GM21515 (cell line): Measurements from ENCODE around the gene ATG13.
"Not testable (repeated sequence)": the region's sequence is repeated elsewhere in the genome, so short reads cannot be mapped to it uniquely, and the experiment has no call there.

Source experiments
- ATAC-seq: cut with Tn5 transposase; IDR thresholded peaks from one replicate; pipeline ENCODE4 v1.9.1; 2021; ENCODE audit not compliant: unreplicated experiment

The ATG13 gene

DNA sequence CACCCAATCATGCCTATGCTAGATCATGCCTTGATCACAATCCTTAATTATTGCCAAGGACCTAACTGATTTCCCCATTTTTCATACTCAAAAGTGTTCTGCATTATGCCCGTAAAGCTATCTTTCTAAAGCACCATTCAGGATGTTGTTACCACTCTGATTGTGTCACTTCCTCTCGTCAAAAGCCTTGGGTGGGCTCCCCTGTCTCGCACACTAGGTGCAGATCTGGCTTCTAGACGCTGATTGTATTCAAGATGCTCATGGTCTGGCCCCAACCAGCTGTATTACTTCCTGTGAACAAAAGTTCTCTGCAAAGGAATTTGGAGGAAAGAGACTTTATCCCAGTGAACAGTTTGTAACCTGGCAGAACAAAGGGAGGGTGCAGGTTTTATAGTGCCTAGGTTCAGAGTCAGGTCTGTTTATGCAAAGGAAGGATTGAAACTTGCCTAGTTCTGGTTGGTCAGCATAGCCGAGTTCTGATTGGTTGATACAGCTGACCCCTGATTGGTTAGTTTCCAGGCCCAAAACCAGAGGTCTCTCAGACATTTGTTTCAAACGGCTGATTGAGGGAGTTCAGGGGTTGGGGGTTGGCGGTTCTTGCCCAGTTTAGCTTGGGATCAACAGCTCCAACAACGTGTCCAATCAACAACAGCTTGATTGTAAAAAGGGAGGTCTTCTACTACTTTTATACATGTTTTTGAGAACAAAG is 25.4 kb downstream of the ATG13 start:
- no peak for ATAC-seq

DNA sequence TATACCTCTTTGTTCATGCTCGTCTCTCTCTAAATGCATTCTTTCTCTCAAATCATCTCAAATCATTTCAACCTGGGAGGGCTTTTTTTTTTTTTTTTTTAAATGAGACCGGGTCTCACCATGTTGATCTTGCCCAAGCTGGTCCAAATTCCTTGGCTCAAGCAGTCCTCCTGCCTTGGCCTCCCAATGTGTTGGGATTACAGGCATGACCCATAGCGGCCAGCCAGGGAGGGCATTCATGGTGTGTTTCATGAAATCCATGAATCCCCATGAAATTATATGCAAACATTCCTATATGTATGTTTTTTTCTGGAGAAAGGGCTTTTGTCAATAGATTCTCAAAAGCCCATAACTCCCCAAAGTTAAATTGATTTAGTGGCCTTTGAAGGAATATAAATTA is 26.2 kb downstream of the ATG13 start:
- no peak for ATAC-seq

DNA sequence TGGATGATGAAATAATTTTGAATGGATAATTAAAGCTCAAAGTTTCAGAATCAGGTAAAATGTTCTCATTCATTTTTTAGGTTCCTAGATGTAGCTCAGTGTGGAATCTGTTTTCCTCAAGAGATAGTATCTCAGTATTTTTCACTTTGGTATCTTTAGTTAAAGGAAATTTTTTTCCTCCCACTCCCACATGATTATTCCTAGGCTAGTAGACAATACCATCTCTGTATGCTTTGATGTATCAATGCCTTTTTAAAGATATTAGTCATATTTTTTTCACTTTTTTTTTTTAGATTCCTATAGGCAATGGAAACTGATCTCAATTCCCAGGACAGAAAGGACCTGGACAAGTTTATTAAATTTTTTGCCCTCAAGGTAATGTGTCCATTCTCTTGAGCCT is 26.6 kb downstream of the ATG13 start:
- ATAC-seq = no peak

DNA sequence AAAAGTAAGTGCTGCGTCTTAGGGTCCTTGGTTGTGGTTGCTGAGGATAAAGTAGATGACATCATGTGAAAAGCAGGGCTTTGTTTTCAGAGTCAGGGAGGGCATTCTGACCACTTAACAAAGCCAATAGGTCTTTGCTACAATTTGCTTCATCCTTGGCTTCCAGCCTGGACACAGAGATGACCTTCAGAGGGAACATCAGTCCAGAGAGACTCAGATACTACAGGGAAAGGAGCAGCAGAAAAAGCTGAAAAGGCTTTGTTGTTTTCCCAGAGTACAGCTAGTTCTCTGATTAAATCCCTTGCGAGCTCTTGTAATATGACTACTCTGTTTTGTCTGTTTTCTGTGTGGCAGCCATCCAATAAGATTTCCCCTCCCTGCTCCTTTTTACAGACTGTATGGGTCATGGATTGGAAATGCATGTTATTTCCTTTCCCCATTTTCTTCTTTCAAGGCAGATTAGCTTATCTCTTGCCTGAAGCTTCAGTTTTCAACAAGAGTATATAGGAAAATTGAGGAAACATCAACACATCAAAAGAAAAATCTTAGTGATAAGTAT is 31.9 kb downstream of the ATG13 start:
- no peak for ATAC-seq

DNA sequence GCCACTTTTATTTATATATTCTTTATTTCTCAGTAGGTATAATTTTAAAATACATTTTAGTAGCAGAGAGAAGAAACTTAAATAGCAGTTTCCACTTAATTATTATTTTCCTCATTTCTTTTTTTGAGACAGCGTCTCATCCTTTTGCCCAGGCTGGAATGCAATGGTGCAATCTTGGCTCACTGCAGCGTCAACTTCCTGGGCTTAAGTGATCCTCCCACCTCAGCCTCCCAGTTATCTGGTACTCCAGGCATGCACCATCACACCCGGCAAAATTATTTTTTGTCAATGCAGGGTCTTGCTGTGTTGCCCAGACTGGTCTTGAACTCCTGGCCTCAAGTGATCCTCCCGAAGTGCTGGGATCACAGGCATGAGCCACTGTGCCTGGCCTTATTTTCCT is 38.3 kb downstream of the ATG13 start:
- ATAC-seq = no peak

DNA sequence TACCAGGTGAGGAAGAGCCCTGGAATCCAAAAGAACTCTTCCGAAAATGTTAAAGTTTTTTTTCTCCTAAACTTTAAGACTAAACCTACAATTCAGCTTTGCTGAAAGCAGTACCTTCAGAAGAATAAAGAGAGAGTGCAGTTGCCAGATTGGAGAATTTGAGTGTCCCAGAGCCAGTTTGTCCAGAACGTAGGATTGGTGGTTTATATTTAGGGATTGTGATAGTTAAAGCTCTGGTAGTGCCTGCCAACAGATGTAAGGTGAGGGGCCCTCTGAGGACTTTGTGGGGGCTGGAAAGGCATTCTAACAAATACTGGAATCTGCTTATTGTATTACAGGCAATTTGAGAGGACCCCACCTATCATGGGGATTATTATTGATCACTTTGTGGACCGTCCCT is 39.8 kb downstream of the ATG13 start:
- ATAC-seq = no peak

DNA sequence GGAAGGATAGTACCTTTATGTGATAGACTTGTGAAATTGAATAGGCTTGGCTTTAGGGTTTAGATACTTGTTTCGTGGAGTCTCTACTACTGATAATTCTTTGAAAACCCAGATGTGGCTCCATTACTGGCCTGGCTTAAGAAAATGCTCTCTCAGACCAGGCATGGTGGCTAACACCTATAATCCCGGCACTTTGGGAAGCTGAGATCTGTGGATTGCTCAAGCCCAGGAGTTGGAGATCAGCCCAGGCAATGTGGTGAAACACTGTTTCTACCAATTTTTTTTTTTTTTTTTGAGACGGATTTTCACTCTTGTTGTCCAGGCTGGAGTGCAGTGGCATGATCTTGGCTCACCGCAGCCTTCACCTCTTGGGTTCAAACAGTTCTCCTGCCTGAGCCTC is 40.9 kb downstream of the ATG13 start:
- no peak for ATAC-seq

DNA sequence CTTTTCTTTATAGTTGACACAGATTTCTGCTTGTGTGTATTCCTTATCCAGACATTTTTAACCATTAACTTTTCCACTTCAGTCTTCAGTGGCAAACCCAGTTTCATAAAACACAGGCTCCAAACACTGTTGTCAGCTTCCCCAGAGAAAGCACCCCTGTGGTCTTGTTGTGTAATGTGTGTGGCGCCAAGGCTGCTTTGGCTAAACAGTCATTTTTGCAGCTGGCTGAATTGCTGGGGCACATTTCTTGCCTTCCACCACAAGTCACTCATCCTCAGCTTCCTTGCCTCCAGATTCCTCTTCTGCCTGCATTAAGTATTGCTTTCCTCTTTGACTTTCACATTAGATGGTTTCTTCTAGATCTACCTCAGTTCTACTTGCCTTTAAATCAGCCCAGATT is 42.6 kb downstream of the ATG13 start:
- no peak for ATAC-seq

DNA sequence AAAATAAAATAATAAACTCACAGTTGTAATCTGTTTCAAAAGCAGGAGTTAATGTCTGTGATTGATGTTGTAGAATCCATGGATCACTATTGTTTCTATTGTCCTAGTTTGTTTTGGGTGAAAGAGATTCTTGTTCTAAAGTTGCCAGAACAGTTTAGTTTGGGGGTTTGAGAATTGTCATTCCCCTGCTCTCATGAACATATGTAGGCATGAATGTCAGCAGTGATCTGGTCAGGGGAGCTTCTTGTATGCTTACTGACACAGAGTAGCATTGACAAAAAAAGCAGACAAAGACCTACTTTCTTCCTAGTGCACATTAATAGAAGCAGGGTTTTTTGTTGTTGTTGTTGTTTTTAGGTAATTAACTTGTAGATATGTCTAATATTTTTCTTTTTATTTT is 44.5 kb downstream of the ATG13 start:
- ATAC-seq = no peak

DNA sequence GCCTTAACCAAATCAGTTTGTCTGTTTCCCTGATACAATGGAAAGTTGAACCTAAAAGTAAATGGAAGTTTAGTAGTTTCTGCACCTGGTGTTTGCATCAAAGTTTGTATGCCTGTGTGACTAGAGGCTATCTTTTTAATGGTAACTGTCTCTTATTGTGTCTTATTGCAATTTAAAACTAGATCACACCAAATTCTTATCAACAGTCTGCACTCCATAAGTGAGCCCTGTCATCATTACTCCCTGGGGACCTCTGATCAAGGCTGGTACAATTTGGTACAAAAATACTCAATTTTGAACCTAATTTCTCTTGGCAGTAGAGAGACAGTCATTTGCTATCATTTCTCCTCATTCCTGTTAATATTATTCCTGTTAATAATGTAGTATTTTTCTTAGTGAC is 45.0 kb downstream of the ATG13 start:
- no peak for ATAC-seq

DNA sequence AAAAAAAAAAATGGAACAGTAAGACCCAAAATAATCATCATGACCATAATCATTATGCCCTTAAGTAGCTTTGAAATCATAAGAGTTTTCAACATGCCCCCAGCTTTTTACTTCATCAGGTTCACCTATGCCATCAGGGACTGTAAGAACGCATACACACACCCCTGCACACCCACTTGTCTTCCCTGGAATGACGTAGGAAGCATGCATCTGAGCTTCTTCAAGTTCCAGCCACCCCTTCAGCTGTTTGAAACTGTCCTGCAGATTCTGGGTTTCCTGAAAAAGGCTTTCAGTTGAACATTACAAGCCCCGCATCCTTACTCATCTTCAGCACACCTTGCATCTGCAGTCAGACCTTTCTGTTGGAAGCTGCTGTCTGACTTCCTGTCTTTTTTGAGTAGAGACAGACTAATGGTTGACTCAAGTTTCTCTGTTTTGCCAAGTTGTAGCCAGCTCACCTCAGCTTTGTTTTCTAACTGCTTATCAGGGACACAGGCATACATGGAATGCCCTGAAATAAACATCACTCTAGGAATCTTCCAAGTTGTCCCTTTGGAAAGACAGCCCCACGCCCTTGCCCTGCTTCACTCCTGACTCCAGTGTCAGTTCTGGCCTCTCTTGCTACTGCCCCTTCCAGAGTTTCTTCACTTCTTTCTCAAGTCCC is 46.1 kb downstream of the ATG13 start:
- ATAC-seq = no peak

DNA sequence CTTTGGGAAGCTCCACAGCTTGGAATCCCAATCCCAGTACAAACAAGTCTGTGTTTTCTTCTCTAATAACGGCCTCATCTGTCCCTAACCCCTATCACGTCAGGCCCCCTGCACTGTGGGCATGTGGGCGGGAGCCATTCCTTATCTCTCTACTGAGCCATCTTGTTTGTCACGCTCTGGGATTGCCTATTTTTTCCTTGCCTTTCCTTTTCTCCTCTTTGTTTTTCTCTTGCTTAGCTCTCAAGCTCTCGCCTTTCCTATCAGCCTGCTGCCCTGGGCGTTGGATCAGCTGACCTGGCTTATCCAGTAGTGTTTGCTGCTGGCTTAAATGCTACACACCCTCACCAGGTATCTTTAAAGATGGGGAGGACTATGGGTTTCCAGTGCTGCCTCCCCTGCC is 47.3 kb downstream of the ATG13 start:
- ATAC-seq = no peak

DNA sequence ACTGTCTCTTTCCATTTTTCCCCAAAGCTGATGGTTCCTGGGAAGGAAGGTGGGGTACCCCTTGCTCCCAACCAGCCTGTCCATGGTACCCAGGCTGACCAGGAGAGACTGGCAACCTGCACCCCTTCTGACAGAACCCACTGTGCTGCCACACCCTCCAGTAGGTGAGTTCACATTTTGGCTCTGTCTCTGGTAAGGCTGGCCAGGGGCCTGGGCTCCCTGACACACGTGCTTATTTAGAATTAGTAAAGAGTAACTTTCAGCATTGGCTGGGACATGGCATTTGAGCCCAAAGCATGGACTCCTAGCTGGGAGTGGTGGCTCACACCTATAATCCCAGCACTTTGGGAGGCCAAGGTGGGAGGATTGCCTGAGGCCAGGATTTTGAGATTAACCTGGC is 48.0 kb downstream of the ATG13 start:
- ATAC-seq = no peak

DNA sequence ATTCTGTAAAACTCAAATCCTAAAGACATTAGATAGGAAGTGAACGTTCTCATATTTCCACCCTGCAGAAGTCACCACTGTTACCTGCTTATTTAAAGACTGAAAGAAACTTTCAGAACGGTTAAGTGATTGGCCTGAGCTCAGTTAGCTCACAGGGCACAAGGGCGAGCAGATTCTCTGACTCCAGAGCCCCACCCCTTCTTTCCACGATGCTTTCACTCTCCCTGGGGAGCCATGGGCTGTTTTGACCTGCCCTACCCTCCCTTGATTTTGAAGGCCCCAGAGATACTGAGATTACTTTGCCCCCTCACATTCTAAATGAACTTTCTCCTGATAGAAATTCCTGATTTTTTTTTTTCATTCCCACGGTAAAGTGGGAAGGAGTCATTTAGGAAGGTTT is 49.2 kb downstream of the ATG13 start:
- no peak for ATAC-seq

DNA sequence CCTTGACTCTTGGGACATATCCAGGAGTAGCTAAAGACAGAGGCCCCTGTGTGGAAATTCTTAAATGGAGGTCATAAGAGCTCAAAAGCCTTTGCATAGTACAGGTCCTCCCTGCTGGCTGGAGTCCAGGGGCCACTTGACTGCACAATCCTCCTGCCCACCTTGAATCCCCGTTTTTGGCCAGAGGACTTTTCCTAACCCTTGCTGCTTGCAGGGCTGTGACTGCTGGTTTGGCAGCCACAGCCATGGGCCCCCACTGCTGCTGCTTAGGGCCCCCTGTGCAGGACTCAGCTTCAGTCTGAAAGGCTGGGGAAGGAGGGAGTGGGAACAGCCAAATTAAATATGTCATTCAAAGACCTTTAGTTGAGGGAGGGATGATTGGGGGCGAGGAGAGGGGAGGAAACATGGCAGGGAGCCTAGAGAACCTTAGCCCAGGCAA is 49.7 kb downstream of the ATG13 start:
- ATAC-seq = no peak

DNA sequence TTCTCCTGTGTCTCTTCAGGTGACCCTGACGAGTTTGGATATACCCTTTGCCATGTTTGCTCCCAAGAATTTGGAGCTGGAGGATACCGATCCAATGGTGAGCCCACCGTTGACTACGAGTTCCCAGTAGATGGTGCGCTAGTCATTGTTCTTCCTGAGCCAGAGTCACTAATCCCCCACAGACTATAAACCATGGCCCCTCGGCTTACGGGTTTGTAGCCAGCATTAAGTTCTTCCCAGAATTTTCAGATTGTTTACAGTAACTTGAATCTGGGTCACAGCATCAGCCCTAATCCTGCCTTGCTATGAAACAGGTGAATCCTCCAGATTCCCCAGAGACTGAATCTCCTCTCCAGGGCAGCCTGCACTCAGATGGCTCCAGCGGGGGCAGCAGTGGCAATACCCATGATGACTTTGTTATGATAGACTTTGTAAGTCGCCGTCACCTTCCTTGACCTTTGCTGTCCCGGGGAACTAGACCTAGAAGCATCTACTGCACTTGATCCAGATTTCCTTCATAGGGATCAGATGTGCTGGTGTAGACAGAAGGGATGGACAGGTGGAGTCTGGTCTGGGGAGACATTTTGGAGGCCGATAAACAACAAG is 51.2 kb downstream of the ATG13 start:
- ATAC-seq = no peak

DNA sequence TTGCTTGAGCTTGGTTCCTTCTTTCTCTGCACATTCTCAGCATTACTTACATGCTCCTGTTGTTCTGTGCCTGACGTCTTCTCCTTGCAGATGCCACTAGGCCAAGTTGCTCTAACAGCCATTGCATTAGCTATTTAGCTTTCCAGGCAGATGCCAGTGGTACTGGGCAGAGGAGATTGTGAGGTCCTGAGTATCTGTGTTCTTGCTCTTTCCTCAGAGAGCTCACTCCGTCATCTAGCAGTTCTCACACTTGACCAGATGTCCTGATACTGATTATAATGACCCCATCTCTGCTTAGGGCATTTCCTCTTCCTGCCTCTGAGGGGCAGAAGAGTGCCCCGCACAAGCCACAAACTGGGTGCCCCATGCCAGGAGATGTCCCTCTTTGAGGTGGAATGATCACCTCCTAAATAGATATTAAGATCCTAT is 52.4 kb downstream of the ATG13 start:
- no peak for ATAC-seq

DNA sequence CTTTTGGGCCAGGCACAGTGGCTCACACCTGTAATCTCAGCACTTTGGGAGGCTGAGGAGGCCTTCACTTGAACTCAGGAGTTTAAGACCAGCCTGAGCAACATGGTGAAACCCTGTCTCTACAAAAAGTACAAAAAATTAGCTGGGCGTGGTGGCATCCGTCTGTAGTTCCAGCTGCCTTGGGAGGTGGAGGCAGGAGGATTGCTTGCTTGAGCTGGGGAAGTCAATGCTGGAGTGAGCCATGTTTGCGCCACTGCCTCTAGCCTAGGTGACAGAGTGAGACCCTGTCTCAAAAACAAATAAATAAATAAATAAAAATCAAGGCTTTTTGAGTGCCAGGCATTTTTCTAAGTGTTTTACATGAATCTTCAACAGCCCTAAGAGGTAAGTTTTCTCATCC is 53.2 kb downstream of the ATG13 start:
- ATAC-seq = not testable (repeated sequence)

DNA sequence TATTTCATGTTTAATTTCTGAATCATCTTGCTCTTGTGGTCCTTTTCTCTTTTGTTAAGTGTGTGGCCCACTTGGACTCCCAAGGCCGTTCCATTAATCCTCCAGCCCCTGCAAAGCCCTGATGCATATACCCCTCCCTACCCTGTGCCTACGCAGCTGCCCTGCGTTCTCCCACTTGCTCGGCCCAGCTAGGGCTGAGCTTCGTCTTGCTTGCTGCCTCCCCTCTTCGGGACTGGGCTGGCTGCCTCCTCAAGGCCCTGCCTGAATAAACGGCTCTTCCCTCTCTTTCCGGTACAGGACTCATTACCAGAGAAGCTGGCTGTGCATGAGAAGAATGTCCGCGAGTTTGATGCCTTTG is 54.6 kb downstream of the ATG13 start:
- no peak for ATAC-seq

DNA sequence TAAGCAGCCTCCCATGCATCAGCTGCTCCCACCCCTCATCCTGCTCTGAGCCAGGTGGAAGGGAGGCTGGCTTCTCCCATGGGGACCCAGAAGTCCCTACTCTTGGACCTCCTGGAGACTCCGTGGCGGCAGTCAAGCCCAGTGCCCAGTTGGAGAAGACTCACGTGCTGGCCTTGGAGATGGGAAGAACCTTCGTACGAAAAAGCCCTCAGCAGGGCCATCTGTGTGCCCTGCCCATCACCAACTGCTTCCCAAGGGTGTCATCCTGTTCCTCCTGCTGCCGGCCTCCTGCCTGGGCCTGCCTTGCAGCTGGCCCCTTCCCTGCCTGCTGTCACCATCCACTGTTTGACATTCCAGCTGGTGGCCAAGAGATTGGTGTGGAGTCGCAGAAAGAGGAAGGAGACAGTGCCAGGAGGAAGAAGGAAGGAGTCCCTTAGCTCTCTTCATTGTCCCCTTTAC is 55.1 kb downstream of the ATG13 start:
- ATAC-seq = no peak

DNA sequence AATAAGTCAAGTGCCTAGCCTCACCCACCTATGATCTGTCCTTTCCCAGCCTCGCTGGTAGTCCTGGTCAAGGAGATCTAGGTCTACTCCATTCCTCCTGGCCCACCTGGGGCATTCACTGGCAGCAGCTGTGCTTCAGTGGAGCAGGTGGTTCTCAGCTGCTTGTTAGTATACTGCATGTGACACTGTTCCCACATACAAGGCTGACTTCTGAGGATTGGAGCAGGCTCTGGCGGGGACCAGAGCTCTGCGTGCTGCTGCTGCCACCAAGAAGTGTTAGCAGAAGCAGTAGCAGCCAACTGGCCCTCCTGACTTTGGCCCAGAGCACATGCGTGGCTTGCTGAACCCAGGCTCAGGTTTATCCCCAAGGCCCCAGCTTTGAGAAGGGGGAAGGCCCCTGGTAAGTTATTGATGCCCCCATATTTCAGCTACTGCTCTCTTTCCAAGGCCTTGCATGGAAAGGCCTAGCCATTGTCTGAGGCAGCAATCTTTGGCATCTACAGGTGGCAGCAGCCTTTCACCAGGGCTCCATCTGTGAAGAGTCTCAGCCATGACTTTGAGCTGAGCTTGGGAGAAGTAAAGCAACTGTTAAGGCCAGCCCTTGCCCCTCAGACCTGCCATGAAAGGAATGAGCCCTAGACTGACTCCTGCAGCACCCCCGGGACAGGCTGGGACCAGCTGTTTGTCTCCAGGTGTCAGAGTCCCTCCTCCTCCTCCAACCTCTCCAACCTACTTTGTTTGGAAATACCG is 56.5 kb downstream of the ATG13 start:
- ATAC-seq = no peak
